KMS-11 (cell line): Measurements from ENCODE around the gene GGPS1.
A peak's percentile ranks its signal among the peaks of the same experiment; 100 is the strongest.
"Not testable (repeated sequence)": the region's sequence is repeated elsewhere in the genome, so short reads cannot be mapped to it uniquely, and the experiment has no call there.

ENCODE experiments used
- H2AFZ ChIP-seq: fragments of 200-600 bp; sonication (generic); 2 replicates; pipeline ENCODE4 v1.6.1; 2016; ENCODE audit warnings: antibody characterized with exemption, mixed run types, low read depth
- H3K27ac ChIP-seq: fragments of 200-600 bp; sonication (generic); 2 replicates; pipeline ENCODE4 v1.6.1; 2016; ENCODE audit warnings: mild to moderate bottlenecking, mixed run types
- H3K27me3 ChIP-seq: fragments of 200-600 bp; sonication (generic); 2 replicates; pipeline ENCODE4 v1.6.1; 2017; ENCODE audit warnings: mild to moderate bottlenecking, low read depth, mixed run types, moderate library complexity; ENCODE audit not compliant: insufficient read depth
- H3K36me3 ChIP-seq: fragments of 200-600 bp; sonication (generic); 2 replicates; pipeline ENCODE4 v1.6.1; 2017; ENCODE audit warnings: mild to moderate bottlenecking, mixed run types; ENCODE audit not compliant: insufficient read depth
- H3K4me1 ChIP-seq: fragments of 200-600 bp; sonication (generic); 2 replicates; pipeline ENCODE4 v1.6.1; 2016; ENCODE audit warnings: mild to moderate bottlenecking, low read depth, mixed run types; ENCODE audit not compliant: poor library complexity, severe bottlenecking
- H3K4me2 ChIP-seq: fragments of 200-600 bp; sonication (generic); 2 replicates; pipeline ENCODE4 v1.7.0; 2016; ENCODE audit warnings: mild to moderate bottlenecking, mixed run types
- H3K4me3 ChIP-seq: fragments of 200-600 bp; sonication (generic); IDR thresholded peaks from 2 replicates; pipeline ENCODE4 v1.6.1; 2017; ENCODE audit warnings: low read depth, low read length, mixed read lengths; ENCODE audit not compliant: insufficient read depth
- H3K79me2 ChIP-seq: fragments of 200-600 bp; sonication (generic); 2 replicates; pipeline ENCODE4 v1.6.1; 2016; ENCODE audit warnings: low read depth, mixed run types; ENCODE audit not compliant: insufficient read depth
- H3K9ac ChIP-seq: fragments of 200-600 bp; sonication (generic); 2 replicates; pipeline ENCODE4 v1.6.1; 2016; ENCODE audit warnings: mild to moderate bottlenecking, mixed run types
- H4K20me1 ChIP-seq: fragments of 200-600 bp; sonication (generic); 2 replicates; pipeline ENCODE4 v1.6.1; 2016; ENCODE audit warnings: mild to moderate bottlenecking, mixed run types; ENCODE audit not compliant: insufficient read depth
- CTCF ChIP-seq: fragments of 200-600 bp; sonication (generic); conservative IDR thresholded peaks from 2 replicates; pipeline ENCODE4 v1.6.1; 2017; ENCODE audit warnings: low read depth, mild to moderate bottlenecking, antibody characterized with exemption, low read length, moderate library complexity, mixed read lengths

The GGPS1 gene

DNA sequence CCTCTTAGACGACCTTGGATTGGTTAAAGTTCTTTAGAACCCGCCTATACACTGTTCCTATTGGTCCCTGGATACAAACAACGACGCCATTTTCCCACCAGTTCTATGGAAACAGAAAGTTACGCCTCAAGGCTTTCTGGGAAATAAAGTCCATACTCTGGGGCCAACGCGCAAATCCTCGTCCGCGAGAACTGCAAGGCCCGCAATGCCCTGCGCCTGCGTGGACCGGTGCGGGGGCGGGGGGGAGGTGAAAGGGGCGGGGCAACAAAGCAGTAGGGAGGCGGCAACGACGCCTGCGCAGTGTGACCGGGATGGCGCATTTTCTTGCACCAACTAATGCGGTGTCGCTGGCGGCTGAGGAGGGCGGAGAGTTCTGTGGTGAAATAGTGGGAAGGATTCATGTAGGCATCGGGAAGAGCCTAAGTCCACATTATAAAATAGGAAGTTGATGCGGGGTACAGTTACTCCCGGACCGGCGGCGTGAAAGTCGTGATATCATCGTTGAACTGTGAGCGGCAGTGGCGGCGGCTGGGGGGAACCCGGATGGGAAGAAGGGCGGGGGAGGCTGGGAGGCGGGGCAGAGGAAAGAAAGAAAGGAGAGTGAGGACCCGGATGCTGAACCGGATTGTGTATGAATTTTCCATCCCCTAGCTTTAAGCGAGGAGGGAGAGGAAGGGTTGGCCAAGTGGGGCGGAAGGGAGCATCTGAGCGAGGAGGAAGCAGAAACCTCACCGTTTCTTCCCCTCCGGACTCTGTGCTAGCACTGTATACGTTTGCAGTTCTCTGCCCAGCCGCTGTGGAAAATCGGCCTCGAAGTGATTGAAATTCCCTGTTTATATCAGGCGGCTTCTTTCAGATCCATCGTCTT, at the start of gene GGPS1:
Gene GGPS1, plus strand, starts transcription at position 300 of the 868 bp plus-strand sequence. CDS start 6,695 bp downstream, outside the sequence.
- Histone ChIP-seq H2AFZ (peak within 1 kb of the TSS; percentile 67), H3K4me3 (peak within 1 kb of the TSS; percentile 84), H4K20me1 (peaks cover 24% of the 10 kb centered on the region)

GRCh38 chr1:235278915-235279292, 49.5 kb upstream of the GGPS1 start:
- H3K4me2 ChIP-seq: no peak overlapping the region
- H3K79me2 ChIP-seq: peaks cover 92% of the 10 kb centered on the region
- H3K9ac ChIP-seq: no peak overlapping the region
- H3K4me1 ChIP-seq: peaks cover 20% of the 10 kb centered on the region
- H4K20me1 ChIP-seq: peaks cover 8% of the 10 kb centered on the region
- no peaks in the 10 kb centered on the region for H3K36me3 ChIP-seq
- H3K4me3 ChIP-seq: no peak overlapping the region
- H2AFZ ChIP-seq: no peak overlapping the region
- no peak for TF ChIP-seq CTCF
- H3K27me3 ChIP-seq: no peaks in the 10 kb centered on the region
- H3K27ac ChIP-seq: no peak overlapping the region

More for the DNA sequence above, at the start of gene GGPS1:
- peak within 1 kb of the TSS; percentile 75 for H3K9ac ChIP-seq
- no peak for TF ChIP-seq CTCF
- H3K36me3 ChIP-seq: no peaks in the 10 kb centered on the region
- H3K4me2 ChIP-seq: peak within 1 kb of the TSS; percentile 93
- peaks cover 42% of the 10 kb centered on the region for H3K4me1 ChIP-seq
- H3K79me2 ChIP-seq: peaks cover 86% of the 10 kb centered on the region
- peak within 1 kb of the TSS; percentile 67 for H3K27ac ChIP-seq
- H3K27me3 ChIP-seq: no peaks in the 10 kb centered on the region

GRCh38 chr1:235279694-235280093, 48.7 kb upstream of the GGPS1 start:
- H3K4me1 ChIP-seq: peaks cover 16% of the 10 kb centered on the region

DNA sequence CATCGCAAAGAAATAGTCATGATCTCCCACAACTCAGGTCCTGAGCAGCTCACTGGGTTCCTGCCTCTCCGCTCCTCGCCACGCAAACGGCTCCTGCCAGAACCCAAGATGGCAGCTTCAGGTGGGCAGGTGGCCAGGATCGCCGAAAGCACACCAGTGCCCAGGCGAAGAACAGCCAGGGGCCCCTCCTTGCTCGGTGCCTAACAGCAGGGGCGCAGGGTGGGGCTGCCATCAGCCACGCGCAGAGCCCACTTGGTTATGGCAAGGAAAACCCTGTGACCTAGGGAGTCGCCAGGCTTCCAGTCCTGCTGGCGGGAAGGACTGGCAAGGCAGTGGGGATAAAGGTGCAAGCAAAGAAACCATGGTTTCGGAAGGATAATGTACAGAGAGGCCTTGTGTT, 47.9 kb upstream of the GGPS1 start:
- Histone ChIP-seq H3K27me3 (no peaks in the 10 kb centered on the region), H3K4me3 (no peak overlapping the region), H2AFZ (no peak overlapping the region), H3K9ac (no peak overlapping the region), H4K20me1 (peaks cover under 1% of the 10 kb centered on the region; the same call in 1 of the 2 replicates), H3K4me1 (peaks cover 8% of the 10 kb centered on the region), H3K27ac (no peak overlapping the region), H3K36me3 (no peaks in the 10 kb centered on the region), H3K4me2 (no peak overlapping the region), H3K79me2 (peaks cover 94% of the 10 kb centered on the region)
- no peak for TF ChIP-seq CTCF

More at GRCh38 chr1:235279694-235280093, 48.7 kb upstream of the GGPS1 start:
- peaks cover 94% of the 10 kb centered on the region for H3K79me2 ChIP-seq
- H2AFZ ChIP-seq: no peak overlapping the region
- H3K36me3 ChIP-seq: no peaks in the 10 kb centered on the region
- no peak for TF ChIP-seq CTCF
- H3K4me2 ChIP-seq: no peak overlapping the region
- no peak overlapping the region for H3K4me3 ChIP-seq
- no peak overlapping the region for H3K27ac ChIP-seq
- peaks cover 8% of the 10 kb centered on the region for H4K20me1 ChIP-seq
- H3K27me3 ChIP-seq: no peaks in the 10 kb centered on the region
- H3K9ac ChIP-seq: no peak overlapping the region

DNA sequence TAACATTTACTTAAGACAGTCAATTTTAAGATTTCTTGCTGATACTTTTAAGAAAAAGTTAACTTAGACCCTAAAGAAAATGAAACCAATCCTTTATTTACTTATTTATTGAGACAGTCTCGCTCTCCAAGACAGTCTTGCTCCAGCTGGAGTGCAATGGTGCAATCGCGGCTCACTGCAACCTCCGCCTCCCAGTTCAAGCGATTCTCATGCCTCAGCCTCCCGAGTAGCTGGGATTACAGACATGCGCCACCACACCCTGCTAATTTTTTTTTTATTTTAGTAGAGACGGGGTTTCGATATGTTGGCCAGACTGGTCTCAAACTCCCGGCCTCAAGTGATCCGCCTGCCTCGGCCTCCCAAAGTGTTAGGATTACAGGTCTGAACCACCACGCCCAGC, 44.7 kb upstream of the GGPS1 start:
- H4K20me1 ChIP-seq, H3K27me3 ChIP-seq, H3K4me2 ChIP-seq, H3K9ac ChIP-seq, H3K36me3 ChIP-seq, H3K4me1 ChIP-seq, H3K27ac ChIP-seq, H3K4me3 ChIP-seq, H2AFZ ChIP-seq: not testable (repeated sequence)
- H3K79me2 ChIP-seq: peaks cover 96% of the 10 kb centered on the region
